H4 (cell line): ENCODE results near the gene DAG1. TPM values are rescaled to one million over a fixed set of nuclear protein-coding genes. Genes with fewer than 3 reads are reported as not detected.

Experiments
- DNase-seq: peaks from one replicate; pipeline ENCODE4 v3.0.0-alpha.2; 2015; ENCODE audit warnings: low spot score
- total RNA-seq: library from RNA; depleted of rRNA; stranded (reverse); fragments of >200 nt; shearing (Covaris generic); gene quantifications from 2 replicates; pipeline ENCODE4 v1.2.3, GENCODE V29; 2014

The DAG1 gene
- total RNA-seq, 1 experiment from 2014 or later = 30.8 TPM

DNA sequence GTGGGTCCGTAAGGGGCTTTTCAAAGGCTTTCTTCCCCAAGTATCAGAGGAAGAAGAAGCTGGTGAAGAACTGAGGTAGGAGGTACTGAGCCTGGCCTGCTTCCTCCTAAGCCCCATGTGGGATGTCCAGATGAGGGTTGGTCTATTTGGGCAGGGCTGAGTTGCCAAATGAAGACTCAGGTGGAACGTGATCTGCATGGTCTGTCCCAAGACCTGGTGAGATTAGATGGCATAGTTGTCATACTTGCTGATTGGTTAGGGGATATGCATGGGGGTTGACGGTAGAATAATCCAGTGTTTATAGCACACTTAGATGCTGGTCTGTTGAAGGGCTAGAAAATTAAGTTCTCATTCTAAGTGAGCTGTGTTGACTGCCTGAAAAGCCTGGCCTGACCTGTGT, 47.9 kb downstream of the DAG1 start:
- DNase-seq = no peak

DNA sequence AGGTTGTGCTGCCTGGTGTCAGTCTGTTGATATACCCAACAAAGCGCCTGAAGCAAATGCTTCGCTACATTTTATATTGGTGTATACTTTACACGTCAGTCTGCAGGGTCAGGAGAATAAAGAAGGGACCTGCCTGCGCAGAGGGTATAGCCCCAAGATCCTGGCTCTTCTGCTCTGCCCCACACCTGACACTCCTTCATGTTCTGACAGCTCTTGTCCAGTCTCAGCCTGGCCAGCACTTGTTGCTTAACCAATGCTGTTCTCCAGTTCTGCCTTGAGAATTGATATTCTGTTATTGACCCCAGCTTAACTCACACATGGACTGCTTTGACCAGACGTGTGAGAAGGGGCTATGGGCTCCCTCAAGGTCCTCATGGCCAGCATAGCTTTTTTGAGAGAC, 48.4 kb downstream of the DAG1 start:
- DNase-seq = no peak

DNA sequence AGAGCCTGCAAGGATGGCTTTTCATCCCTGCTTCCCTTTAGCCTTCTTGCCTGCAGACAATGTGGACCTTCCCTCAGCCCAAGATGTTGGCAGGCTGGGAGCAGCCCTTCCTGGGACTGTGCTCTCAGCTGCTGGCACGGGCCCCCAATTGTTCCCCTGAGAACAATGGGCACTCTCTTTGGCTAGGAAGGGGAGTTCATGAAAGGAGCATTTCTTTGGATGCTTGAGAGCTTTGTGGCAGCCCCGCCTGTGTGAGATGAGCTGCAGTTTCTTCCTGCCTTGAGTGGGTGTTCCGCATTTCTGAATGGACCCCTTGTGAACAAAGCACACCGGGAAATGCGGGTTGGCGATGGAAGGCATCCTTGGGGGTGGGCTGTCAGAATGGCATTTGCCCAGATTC, 49.2 kb downstream of the DAG1 start:
- no peak for DNase-seq

DNA sequence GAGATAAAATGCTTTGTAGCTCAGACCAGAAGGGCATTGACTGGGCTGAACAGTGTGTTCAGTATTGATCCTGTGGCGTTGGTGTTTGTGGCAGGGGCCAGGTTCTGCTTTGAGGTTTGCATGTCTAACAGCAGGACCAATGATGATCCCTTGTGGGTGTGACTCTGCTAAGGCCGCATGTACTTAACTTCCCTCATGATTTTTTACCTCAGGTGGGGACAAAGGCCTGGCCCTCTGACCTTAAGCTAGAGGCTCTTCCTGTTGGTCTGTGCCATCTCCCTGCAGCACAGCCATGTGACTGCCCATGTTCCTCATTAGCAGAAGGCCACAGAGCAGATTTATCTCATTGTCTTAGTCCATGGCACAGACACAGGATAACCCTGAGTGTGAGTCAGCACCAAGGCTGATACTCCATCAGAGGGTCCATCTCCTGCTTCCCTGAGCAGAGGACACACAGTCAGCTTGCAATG, 49.9 kb downstream of the DAG1 start:
- no peak for DNase-seq

DNA sequence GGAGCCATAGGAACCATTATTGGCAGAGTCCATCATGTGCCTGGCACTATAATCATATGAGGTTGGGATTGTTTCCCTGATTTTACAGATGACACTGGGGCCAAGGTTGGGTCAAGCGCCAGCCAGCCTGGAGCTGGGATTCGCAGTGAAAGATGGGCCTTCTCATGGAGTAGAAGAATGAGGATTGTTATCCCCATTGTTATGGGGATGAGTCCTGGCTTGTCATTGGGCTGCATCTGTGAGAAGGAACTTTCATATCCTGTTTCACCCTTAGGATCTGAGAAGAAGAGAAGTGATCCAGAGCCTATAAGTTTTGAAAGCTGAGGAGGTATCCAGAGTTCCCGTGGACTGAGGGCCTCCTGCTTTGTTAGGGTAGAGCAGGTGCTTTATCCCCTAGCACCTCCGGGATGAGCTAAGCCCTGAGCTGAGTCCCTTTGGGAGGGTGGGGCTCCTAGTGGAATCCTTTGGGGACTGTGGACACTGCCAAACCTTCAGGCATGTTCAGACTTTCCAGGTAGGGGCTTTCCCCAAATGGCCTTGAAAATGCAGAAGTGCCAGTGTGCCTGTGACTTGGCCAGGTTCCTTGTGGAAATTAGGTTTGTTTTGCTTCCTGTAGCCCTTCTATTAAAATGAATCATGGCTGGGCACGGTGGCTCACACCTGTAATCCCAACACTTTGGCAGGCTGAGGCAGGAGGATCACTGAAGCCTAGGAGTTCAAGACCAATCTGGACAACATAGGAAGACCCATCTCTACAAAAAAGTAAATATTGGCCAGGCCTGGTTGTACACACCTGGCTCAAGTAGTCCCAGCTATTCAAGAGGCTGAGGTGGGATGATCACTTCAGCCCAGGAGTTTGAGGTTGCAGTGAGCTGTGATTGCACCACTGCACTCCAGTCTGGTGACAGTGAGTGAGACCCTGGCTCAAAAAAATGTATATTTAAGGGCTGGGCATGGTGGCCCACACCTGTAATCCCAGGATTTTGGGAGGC, 54.0 kb downstream of the DAG1 start:
- DNase-seq = no peak

DNA sequence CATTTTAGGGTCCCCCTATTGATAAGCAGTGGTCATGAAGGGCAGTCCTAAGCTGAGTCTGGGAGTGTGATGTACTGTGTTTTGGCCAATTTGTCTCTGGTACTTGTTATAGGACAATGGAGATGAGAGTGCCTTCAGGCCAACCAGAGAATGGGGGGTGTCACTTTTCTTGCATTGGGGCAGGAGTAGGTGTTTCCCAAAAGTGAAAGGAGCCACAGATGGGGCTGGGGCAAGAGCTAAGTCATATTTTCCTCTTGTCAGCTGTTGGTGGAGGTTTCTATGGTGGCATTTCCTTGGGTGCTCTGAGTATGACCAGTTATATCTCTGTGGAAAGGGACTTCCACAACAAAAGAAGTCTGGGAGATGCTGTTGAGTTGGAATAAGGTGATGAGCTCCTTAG, 59.5 kb downstream of the DAG1 start:
- no peak for DNase-seq

DNA sequence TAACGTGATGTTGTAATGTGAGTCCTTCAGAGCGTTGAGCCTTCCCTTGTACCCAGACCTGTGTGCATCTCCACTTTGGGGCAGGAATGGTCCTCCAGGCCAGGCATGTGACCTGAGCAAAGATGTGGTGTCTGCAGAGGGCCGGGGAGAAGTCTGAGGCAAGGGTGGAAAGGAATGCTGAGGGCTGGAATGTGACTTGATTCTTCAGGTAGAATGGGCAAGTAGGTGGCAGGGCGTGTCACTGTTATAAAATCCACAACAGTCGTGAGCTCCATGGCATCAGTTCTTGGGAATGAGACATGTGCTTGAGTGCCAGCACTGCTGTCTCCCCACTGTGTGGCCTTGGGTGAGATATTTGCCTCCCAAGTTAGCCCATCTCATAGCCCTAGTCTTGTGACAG, 60.2 kb downstream of the DAG1 start:
- no peak for DNase-seq

DNA sequence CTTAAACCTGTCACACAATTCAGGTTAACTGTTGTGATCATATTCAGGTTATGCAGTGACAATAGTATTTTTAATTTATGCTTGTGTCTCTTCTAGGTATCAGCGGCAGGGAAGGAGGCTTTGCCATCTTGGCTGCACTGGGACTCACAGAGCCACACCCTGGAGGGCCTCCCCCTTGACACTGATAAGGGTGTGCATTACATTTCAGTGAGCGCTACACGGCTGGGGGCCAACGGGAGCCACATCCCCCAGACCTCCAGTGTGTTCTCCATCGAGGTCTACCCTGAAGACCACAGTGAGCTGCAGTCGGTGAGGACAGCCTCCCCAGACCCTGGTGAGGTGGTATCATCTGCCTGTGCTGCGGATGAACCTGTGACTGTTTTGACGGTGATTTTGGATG, 60.6 kb downstream of the DAG1 start:
- DNase-seq = no peak

DNA sequence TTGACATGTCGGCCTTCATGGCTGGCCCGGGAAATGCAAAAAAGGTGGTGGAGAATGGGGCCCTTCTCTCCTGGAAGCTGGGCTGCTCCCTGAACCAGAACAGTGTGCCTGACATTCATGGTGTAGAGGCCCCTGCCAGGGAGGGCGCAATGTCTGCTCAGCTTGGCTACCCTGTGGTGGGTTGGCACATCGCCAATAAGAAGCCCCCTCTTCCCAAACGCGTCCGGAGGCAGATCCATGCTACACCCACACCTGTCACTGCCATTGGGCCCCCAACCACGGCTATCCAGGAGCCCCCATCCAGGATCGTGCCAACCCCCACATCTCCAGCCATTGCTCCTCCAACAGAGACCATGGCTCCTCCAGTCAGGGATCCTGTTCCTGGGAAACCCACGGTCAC, 61.2 kb downstream of the DAG1 start:
- DNase-seq = no peak

DNA sequence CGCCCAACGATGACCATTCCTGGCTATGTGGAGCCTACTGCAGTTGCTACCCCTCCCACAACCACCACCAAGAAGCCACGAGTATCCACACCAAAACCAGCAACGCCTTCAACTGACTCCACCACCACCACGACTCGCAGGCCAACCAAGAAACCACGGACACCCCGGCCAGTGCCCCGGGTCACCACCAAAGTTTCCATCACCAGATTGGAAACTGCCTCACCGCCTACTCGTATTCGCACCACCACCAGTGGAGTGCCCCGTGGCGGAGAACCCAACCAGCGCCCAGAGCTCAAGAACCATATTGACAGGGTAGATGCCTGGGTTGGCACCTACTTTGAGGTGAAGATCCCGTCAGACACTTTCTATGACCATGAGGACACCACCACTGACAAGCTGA, 61.6 kb downstream of the DAG1 start:
- DNase-seq = no peak

DNA sequence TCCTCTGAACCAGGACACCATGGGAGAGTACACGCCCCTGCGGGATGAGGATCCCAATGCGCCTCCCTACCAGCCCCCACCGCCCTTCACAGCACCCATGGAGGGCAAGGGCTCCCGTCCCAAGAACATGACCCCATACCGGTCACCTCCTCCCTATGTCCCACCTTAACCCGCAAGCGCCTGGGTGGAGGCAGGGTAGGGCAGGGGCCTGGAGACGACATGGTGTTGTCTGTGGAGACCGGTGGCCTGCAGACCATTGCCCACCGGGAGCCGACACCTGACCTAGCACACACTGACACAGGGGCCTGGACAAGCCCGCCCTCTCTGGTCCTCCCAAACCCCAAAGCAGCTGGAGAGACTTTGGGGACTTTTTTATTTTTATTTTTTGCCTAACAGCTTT, 63.0 kb downstream of the DAG1 start:
- DNase-seq = no peak

DNA sequence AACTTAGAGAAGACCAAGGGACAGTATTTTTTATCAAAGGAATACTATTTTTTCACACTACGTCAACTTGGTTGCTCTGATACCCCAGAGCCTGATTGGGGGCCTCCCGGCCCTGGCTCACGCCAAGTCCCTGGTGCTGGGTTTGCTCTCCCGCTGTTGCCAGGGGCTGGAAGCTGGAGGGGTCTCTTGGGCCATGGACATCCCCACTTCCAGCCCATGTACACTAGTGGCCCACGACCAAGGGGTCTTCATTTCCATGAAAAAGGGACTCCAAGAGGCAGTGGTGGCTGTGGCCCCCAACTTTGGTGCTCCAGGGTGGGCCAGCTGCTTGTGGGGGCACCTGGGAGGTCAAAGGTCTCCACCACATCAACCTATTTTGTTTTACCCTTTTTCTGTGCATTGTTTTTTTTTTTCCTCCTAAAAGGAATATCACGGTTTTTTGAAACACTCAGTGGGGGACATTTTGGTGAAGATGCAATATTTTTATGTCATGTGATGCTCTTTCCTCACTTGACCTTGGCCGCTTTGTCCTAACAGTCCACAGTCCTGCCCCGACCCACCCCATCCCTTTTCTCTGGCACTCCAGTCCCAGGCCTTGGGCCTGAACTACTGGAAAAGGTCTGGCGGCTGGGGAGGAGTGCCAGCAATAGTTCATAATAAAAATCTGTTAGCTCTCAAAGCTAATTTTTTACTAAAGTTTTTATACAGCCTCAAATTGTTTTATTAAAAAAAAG, 63.9 kb downstream of the DAG1 start:
- no peak for DNase-seq

DNA sequence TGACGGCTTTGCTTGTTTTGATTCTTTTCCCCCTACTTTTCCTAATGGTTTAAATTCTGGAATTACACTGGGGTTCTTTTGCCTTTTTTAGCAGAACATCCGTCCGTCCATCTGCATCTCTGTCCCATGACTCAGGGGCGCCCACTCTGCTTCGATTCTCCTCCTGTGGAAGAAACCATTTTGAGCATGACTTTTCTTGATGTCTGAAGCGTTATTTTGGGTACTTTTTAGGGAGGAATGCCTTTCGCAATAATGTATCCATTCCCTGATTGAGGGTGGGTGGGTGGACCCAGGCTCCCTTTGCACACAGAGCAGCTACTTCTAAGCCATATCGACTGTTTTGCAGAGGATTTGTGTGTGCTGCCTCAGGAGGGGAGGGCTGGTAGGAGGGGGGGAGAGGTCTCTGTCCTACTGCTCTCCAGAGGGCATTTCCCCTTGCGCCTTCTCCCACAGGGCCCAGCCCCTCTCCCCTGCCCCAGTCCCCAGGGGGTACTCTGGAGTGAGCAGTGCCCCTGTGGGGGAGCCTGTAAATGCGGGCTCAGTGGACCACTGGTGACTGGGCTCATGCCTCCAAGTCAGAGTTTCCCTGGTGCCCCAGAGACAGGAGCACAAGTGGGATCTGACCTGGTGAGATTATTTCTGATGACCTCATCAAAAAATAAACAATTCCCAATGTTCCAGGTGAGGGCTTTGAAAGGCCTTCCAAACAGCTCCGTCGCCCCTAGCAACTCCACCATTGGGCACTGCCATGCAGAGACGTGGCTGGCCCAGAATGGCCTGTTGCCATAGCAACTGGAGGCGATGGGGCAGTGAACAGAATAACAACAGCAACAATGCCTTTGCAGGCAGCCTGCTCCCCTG, 64.7 kb downstream of the DAG1 start:
- DNase-seq = no peak

DNA sequence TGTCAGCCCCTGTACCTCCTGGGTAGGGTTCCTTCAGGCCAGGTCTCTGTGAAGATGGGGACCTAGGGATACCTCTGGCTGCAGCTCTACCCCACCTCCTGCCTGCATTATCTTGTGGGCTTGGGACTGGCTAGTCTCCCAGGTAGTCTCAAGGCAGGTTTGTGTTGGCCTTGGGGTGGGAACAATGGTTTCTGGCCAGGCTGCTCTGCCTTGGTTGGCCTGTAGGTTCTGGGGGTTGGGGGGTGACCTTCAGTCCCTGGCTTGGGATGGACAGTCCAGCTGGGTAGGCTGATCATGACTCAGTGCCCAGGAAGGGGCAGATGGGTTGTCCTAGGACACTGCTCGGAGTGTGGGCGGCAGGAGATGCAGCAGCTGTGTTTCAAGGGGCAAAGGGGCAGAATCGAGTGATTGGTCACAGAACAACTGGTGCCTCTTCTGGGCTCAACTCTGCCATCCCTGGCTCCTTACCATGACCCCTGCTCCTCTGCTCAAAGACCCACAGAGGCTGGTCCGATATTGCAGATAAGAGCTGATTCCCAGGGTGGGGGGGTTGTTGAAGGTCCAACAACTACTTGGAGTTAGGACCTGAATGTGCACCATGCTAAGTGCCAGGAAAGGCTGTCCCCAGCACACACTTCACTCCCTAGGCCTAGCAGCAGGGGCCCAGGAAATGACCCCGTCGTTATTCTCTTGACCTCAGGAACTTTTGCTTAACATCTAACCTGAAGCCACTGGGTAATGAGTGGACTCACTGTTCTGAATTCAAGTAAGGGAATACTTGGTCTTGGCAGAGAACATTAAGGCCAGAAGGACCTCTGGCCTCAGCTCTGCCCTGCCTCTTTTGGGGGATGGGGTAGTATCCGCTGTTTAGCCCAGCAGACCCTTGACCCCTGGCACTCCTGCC, 66.2 kb downstream of the DAG1 start:
- DNase-seq = no peak

DNA sequence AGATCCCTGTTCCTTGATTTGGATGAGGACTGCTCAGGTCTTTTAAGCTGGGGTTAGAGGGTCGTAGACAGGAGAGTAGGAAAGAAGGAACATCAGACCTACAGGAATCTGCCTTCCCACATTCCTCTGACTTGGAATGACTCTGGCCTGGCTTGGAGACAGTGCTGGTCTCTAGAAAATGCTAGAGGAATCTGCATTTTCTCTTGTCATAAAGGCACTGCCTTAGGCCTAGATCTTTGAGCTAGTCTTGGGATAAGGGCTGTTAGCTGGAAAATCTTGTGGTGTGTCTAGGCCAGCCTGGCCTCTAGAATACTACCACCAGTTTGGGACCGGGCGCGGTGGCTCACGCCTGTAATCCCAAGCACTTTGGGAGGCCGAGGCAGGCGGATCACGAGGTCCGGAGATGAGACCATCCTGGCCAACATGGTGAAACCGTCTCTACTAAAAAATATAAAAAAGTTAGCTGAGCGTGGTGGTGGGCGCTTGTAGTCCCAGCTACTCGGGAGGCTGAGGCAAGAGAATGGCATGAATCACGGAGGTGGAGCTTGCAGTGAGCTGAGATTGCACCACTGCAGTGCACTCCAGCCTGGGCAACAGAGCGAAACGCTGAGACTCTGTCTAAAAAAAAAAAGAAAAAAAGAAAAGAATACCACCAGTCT, 66.9 kb downstream of the DAG1 start:
- DNase-seq = no peak

DNA sequence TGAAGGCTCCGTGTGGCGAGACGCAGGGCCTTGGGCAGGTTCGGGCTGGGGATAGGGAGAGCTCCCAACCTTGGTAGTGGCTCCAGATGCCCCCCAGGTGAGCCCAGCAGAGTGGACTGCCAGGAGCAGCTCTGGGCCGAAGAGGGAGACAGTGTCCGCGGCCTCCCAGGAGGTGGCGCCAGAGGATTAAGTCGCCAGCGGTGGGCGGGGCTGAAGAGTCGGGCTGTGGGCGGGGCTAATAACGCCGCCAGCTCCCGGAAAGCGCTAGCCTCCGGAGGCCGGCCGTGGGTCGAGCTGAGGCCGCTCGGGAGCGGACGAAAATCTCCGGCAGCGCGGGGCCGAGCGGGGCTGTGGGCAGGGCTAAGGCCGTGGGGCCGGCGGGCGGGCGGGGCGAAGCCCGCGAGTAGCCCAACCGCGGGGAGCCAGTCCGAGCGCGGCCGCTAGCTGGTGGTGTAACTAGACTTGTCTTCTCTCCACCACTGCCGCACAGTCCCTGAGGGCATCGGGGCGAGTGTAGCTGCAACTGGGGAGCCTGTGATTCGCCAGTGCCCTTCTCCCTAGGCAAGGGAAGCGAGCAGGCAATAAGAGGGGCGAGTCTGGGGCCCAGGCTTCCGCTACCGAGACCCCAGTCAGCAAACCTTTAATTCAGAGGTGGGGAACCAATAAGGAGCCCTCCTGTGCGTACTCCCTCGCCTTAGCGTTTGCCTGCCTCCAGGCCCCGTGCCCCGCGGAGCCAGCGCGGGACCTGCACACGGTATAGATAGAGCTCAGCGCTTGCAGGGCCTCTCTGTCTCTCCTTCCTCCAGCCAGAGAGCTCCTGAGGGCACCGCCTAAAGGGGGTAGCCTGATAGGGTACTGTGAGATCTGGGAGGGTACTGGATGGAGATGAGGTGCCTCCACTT, 69.8 kb downstream of the DAG1 start:
- DNase-seq = peak; percentile 69

DNA sequence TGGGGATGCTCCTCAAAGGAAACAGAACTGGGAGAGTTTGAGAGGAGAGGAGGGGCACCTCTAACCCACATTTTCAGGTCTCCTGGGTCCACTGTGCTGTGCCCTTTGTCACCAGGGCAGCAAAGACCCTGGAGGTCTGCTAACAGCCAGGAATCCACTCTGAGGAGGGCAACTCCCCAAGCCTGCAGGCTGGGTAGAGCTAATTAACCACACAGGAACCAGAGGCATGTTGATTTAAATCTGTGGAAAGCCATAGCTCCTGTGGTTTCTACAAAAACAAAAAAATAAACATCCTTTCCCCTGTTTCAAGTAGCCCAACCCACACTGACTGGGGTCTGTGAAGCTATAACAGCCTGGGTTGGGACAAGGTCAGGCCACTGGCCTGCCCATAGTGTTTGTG, 82.0 kb downstream of the DAG1 start:
- no peak for DNase-seq

DNA sequence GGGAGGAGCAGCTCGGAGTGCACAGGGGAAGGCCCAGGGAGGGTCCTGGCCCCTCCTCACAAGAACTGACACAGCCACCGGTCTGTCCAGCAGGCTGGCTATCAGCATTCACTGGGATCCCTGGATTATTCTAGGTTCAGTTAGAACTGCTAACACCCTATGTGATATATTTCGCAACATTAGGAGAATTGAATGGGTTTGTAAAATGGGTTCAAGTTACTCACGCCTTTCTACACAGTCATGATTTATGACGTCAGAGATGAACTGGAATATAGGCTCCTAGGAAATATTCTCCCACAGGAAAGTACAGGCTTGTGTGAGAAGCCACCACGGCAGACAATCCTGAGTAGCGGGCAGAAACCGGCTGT, 83.2 kb downstream of the DAG1 start:
- no peak for DNase-seq
